CD14-positive monocyte (primary cell): Measurements from ENCODE around the gene ATM. TPM values are rescaled to one million over a fixed set of nuclear protein-coding genes. Genes with fewer than 3 reads are reported as not detected.

Experiments
- DNase-seq, 3 donors: peaks; one replicate each; pipeline ENCODE4 v3.0.0-alpha.2; 2011 to 2022
- H2AFZ ChIP-seq: 2 replicates; pipeline ENCODE4 v1.6.0; 2012; ENCODE audit warnings: mild to moderate bottlenecking, low read depth, low read length, inconsistent platforms; ENCODE audit not compliant: insufficient read depth, poor library complexity, severe bottlenecking
- H3K27ac ChIP-seq, 2 donors: 1 replicate in 1 of 2; 2 replicates in 1 of 2; pipeline ENCODE4 v1.5.1; 2012 to 2013; ENCODE audit warnings: low read length in 2 of 2, control low read depth in 1 of 2, inconsistent platforms in 1 of 2, low read depth in 1 of 2, mild to moderate bottlenecking in 1 of 2
- H3K27me3 ChIP-seq, 2 donors: one replicate each; pipeline versions ENCODE4 v1.6.0 to v1.6.1; 2011 to 2013; ENCODE audit warnings: low read length in 2 of 2; ENCODE audit not compliant: control insufficient read depth in 2 of 2, insufficient read depth in 2 of 2
- H3K36me3 ChIP-seq, 2 donors: replicated peaks in 1 of 2; 1 replicate in 1 of 2; 2 replicates in 1 of 2; pipeline versions ENCODE4 v1.5.1 to v1.6.1; 2012 to 2013; ENCODE audit warnings: low read length in 2 of 2, control low read depth in 1 of 2, inconsistent platforms in 1 of 2, mild to moderate bottlenecking in 1 of 2; ENCODE audit not compliant: insufficient read depth in 2 of 2, control insufficient read depth in 1 of 2
- H3K4me1 ChIP-seq, 2 donors: 1 replicate in 1 of 2; 2 replicates in 1 of 2; pipeline versions ENCODE4 v1.5.1 to v1.6.1; 2012 to 2013; ENCODE audit warnings: low read length in 2 of 2, control low read depth in 1 of 2, inconsistent platforms in 1 of 2, mild to moderate bottlenecking in 1 of 2, moderate library complexity in 1 of 2; ENCODE audit not compliant: insufficient read depth in 2 of 2, control insufficient read depth in 1 of 2
- H3K4me2 ChIP-seq: replicated peaks from 2 replicates; pipeline ENCODE3; 2012; ENCODE audit warnings: low read length, moderate library complexity, mild to moderate bottlenecking; ENCODE audit not compliant: poor library complexity, severe bottlenecking; ENCODE audit errors: extremely low read depth
- H3K4me3 ChIP-seq, 3 experiments: fragments of 200-600 bp in 1 of 3; sonication (generic) in 1 of 3; replicated peaks in 1 of 3; 1 replicate in 2 of 3; 2 replicates in 1 of 3; pipeline ENCODE4 v1.5.1; 2011 to 2013; ENCODE audit warnings: low read length in 3 of 3, mild to moderate bottlenecking in 3 of 3, control low read depth in 2 of 3, low read depth in 2 of 3, inconsistent platforms in 1 of 3, moderate library complexity in 1 of 3
- H3K79me2 ChIP-seq: 2 replicates; pipeline ENCODE4 v1.6.0; 2012; ENCODE audit warnings: mild to moderate bottlenecking, control low read depth, inconsistent platforms, low read length, moderate library complexity; ENCODE audit not compliant: insufficient read depth
- H3K9ac ChIP-seq: 2 replicates; pipeline ENCODE4 v1.6.0; 2017; ENCODE audit warnings: low read length, mild to moderate bottlenecking; ENCODE audit not compliant: insufficient read depth, poor library complexity, severe bottlenecking
- H3K9me3 ChIP-seq, 2 donors: replicated peaks in 1 of 2; 1 replicate in 1 of 2; 2 replicates in 1 of 2; pipeline versions ENCODE4 v1.5.1 to v1.6.1; 2012 to 2013; ENCODE audit warnings: low read length in 2 of 2, control low read depth in 1 of 2; ENCODE audit not compliant: control insufficient read depth in 1 of 2, insufficient read depth in 1 of 2
- H4K20me1 ChIP-seq: 2 replicates; pipeline ENCODE4 v1.6.0; 2012; ENCODE audit warnings: mild to moderate bottlenecking, low read length, control low read depth, moderate library complexity; ENCODE audit not compliant: insufficient read depth
- H3K27ac Mint-ChIP-seq, 7 donors: one replicate each; pipeline ENCODE4 v1.8.0; 2020; ENCODE audit warnings: mild to moderate bottlenecking in 7 of 7, mixed read lengths in 7 of 7, moderate library complexity in 6 of 7, inconsistent platforms in 2 of 7
- H3K27me3 Mint-ChIP-seq, 3 donors: one replicate each; pipeline ENCODE4 v1.8.0; 2021 to 2022; ENCODE audit warnings: low read depth in 3 of 3, mild to moderate bottlenecking in 3 of 3, mixed read lengths in 3 of 3, moderate library complexity in 3 of 3, inconsistent platforms in 1 of 3
- H3K36me3 Mint-ChIP-seq, 2 donors: one replicate each; pipeline ENCODE4 v1.8.0; 2020; ENCODE audit warnings: mixed read lengths in 2 of 2, inconsistent platforms in 1 of 2, mild to moderate bottlenecking in 1 of 2
- H3K4me1 Mint-ChIP-seq: one replicate; pipeline ENCODE4 v1.8.0; 2020; ENCODE audit warnings: mild to moderate bottlenecking, mixed read lengths
- H3K4me3 Mint-ChIP-seq, 2 donors: one replicate each; pipeline ENCODE4 v1.8.0; 2020; ENCODE audit warnings: mild to moderate bottlenecking in 2 of 2, mixed read lengths in 2 of 2, moderate library complexity in 1 of 2
- H3K9me3 Mint-ChIP-seq, 7 donors: one replicate each; pipeline ENCODE4 v1.8.0; 2020 to 2022; ENCODE audit warnings: mixed read lengths in 7 of 7, mild to moderate bottlenecking in 6 of 7, moderate library complexity in 6 of 7, inconsistent platforms in 2 of 7
- WGBS: methylation state at CpG from one replicate; pipeline ENCODE4 v1.1.5; 2013; ENCODE audit warnings: missing lambda C conversion rate; ENCODE audit not compliant: insufficient coverage; 5-methylcytosine and 5-hydroxymethylcytosine counted together
- intact Hi-C, 2 donors: fragments of 100-400 bp; cut with micrococcal nuclease; formaldehyde crosslinking; loops; one replicate each; pipeline versions ENCODE4 v1.15.0 to v1.15.1; 2023
- polyA plus RNA-seq, 3 donors: library from polyadenylated mRNA; depleted of rRNA in 1 of 3; unstranded in 2 of 3; stranded (reverse) in 1 of 3; fragments of 300-500 nt in 2 of 3; fragments of >200 nt in 1 of 3; fragmentation: Illumina TruSeq in 2 of 3; gene quantifications; 1 replicate in 2 of 3; 2 replicates in 1 of 3; pipeline ENCODE4 v1.2.3, GENCODE V29; 2012 to 2021
- TF ChIP-seq, protein P1 (sequence below): fragments of 200-600 bp; IDR thresholded peaks from one replicate; pipeline ENCODE4 v1.8.0; 2022; ENCODE audit warnings: antibody characterized with exemption, mild to moderate bottlenecking

ATM gene
- polyA plus RNA-seq, 3 donors: 13.2 to 56.7 (median 21.4) TPM

DNA sequence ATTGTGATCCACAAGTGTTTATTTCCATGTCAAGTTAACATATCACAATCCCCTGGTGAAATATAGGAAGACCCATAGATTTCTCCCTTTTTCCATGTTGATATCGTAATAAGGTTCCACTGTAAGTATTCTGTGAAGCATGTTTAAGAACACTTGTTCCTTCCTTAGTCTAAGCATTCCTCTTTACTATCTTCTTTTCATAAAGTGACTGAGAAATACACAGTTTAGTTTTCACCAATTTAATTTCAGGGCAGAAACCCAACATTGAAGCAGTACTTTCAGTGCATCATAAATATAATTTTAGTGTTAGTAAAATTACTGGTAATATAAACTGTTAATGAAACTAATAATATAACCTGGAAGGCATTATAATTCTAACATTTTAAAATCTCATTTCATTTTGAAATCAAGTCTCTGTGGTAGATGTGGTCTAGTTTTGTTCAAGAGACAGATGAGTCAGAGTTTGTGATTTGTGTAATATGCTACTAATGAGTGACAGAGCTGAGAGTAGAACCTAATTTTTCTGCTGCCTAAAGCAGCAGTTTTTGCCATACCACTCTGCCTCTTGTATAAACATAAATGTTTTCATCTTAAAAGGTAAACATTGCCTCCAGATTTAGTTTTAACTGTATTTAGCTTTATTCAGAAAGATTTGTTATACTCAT lies 79.4 kb downstream of the ATM start:
- Mint-ChIP-seq H3K4me3 (no peak overlapping the region), H3K36me3 (peaks cover 66 to 80% of the 10 kb centered on the region in 2 donors), H3K27me3 (no peaks in the 10 kb centered on the region), H3K27ac (no peak overlapping the region), H3K9me3 (no peaks in the 10 kb centered on the region), H3K4me1 (no peaks in the 10 kb centered on the region)
- Histone ChIP-seq H3K27ac (no peak overlapping the region), H3K4me3 (no peak overlapping the region), H3K9me3 (no peaks in the 10 kb centered on the region), H3K27me3 (no peaks in the 10 kb centered on the region), H3K4me2 (no peak overlapping the region), H3K4me1 (no peaks in the 10 kb centered on the region), H4K20me1 (no peaks in the 10 kb centered on the region), H2AFZ (no peak overlapping the region), H3K9ac (no peak overlapping the region), H3K79me2 (no peaks in the 10 kb centered on the region), H3K36me3 (peaks cover 93 to 100% of the 10 kb centered on the region in 2 donors)
- intact Hi-C loops: no loop called here
- TF ChIP-seq, protein P1, sequence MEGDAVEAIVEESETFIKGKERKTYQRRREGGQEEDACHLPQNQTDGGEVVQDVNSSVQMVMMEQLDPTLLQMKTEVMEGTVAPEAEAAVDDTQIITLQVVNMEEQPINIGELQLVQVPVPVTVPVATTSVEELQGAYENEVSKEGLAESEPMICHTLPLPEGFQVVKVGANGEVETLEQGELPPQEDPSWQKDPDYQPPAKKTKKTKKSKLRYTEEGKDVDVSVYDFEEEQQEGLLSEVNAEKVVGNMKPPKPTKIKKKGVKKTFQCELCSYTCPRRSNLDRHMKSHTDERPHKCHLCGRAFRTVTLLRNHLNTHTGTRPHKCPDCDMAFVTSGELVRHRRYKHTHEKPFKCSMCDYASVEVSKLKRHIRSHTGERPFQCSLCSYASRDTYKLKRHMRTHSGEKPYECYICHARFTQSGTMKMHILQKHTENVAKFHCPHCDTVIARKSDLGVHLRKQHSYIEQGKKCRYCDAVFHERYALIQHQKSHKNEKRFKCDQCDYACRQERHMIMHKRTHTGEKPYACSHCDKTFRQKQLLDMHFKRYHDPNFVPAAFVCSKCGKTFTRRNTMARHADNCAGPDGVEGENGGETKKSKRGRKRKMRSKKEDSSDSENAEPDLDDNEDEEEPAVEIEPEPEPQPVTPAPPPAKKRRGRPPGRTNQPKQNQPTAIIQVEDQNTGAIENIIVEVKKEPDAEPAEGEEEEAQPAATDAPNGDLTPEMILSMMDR: no peak
- DNase-seq: no peak
- no CpG with 5 or more reads among the region's 1 CpG for WGBS

- Mint-ChIP-seq H3K4me1 (no peaks in the 10 kb centered on the region), H3K4me3 (no peak overlapping the region), H3K36me3 (peaks cover 67 to 82% of the 10 kb centered on the region in 2 donors), H3K27ac (no peak overlapping the region), H3K9me3 (no peaks in the 10 kb centered on the region), H3K27me3 (no peaks in the 10 kb centered on the region)
- H3K9me3 ChIP-seq: no peaks in the 10 kb centered on the region
- no peaks in the 10 kb centered on the region for H4K20me1 ChIP-seq
- no peaks in the 10 kb centered on the region for H3K79me2 ChIP-seq
- no peaks in the 10 kb centered on the region for H3K4me1 ChIP-seq
- peaks cover 92 to 99% of the 10 kb centered on the region in 2 donors for H3K36me3 ChIP-seq
- H3K9ac ChIP-seq: no peak overlapping the region
- no peak overlapping the region for H2AFZ ChIP-seq
- no peaks in the 10 kb centered on the region for H3K27me3 ChIP-seq
- WGBS: 100% methylated on average over 1 of the region's 3 CpGs
- DNase-seq: no peak
- intact Hi-C loops: no loop called here
- H3K4me2 ChIP-seq: no peak overlapping the region
- no peak overlapping the region for H3K4me3 ChIP-seq
- H3K27ac ChIP-seq: no peak overlapping the region
- TF ChIP-seq, protein P1: no peak
These were observed 84.9 kb downstream of the ATM start for GRCh38 chr11:108307751-108308150.
